HEK293 (cell line): ENCODE results near the gene ANO2.

Experiments used
- CTCF ChIA-PET: fragments of 350-600 bp; formaldehyde crosslinking; extraction: SDS; loops from one replicate; lab custom pipeline; 2021; ENCODE audit warnings: antibody characterized with exemption; lab: Yijun Ruan, JAX
- POLR2A ChIA-PET: fragments of 300-600 bp; formaldehyde crosslinking; extraction: SDS; loops from one replicate; lab custom pipeline; 2020; ENCODE audit warnings: antibody characterized with exemption, inconsistent platforms; lab: Yijun Ruan, JAX
- H3K27ac ChIP-seq: fragments of 200-500 bp; sonication (Bioruptor generic); 2 replicates; pipeline ENCODE4 v1.5.1; 2014; ENCODE audit warnings: low read depth, low read length, control low read depth, inconsistent platforms; ENCODE audit errors: extremely low read depth
- H3K36me3 ChIP-seq, 2 experiments: fragments of 200-500 bp in 1 of 2; sonication (Bioruptor generic) in 1 of 2; 1 replicate in 1 of 2; 2 replicates in 1 of 2; pipeline ENCODE4 v1.5.1; 2014 to 2017; ENCODE audit warnings: inconsistent platforms in 2 of 2, low read length in 2 of 2; ENCODE audit not compliant: control insufficient read depth in 2 of 2, insufficient read depth in 1 of 2
- H3K4me1 ChIP-seq: fragments of 200-500 bp; sonication (Bioruptor generic); 2 replicates; pipeline ENCODE4 v1.5.1; 2014; ENCODE audit warnings: mild to moderate bottlenecking, low read length, inconsistent platforms; ENCODE audit not compliant: control insufficient read depth, insufficient read depth
- H3K4me3 ChIP-seq: 2 replicates; pipeline ENCODE4 v1.5.1; 2011; ENCODE audit warnings: low read depth, mild to moderate bottlenecking, control low read depth, low read length, moderate library complexity
- H3K9me3 ChIP-seq: fragments of 200-500 bp; sonication (Bioruptor generic); 2 replicates; pipeline ENCODE4 v1.5.1; 2014; ENCODE audit warnings: low read depth, low read length, inconsistent platforms; ENCODE audit not compliant: control insufficient read depth, insufficient read depth
- GFI1B ChIP-seq: fragments of 450-650 bp; formaldehyde crosslinking; IDR thresholded peaks from 2 replicates; pipeline ENCODE4 v1.5.1; 2016; ENCODE audit warnings: missing biosample characterization, missing genetic modification characterization
- HOXC10 ChIP-seq: sonication (generic); formaldehyde crosslinking; IDR thresholded peaks from 2 replicates; pipeline ENCODE4 v1.8.1; 2023; ENCODE audit warnings: mild to moderate bottlenecking, missing genetic modification reagents
- OSR2 ChIP-seq: fragments of 450-650 bp; formaldehyde crosslinking; IDR thresholded peaks from 2 replicates; pipeline ENCODE4 v1.5.1; 2016; ENCODE audit warnings: missing biosample characterization, missing genetic modification characterization
- REPIN1 ChIP-seq: fragments of 450-650 bp; formaldehyde crosslinking; IDR thresholded peaks from 2 replicates; pipeline ENCODE4 v1.5.1; 2017; ENCODE audit warnings: missing biosample characterization, missing genetic modification characterization, low read depth
- ZBTB10 ChIP-seq: fragments of 450-650 bp; formaldehyde crosslinking; IDR thresholded peaks from 2 replicates; pipeline ENCODE4 v1.5.1; 2016; ENCODE audit warnings: missing biosample characterization, missing genetic modification characterization
- ZBTB17 ChIP-seq: fragments of 450-650 bp; formaldehyde crosslinking; IDR thresholded peaks from 2 replicates; pipeline ENCODE4 v1.5.1; 2016; ENCODE audit warnings: missing biosample characterization, missing genetic modification characterization
- ZNF112 ChIP-seq: fragments of 450-650 bp; formaldehyde crosslinking; IDR thresholded peaks from 2 replicates; pipeline ENCODE4 v1.5.0; 2017; ENCODE audit warnings: missing biosample characterization, missing genetic modification characterization
- ZNF155 ChIP-seq: fragments of 450-650 bp; formaldehyde crosslinking; IDR thresholded peaks from 2 replicates; pipeline ENCODE4 v1.5.1; 2016; ENCODE audit warnings: missing biosample characterization, missing genetic modification characterization
- ZNF174 ChIP-seq: fragments of 450-650 bp; formaldehyde crosslinking; IDR thresholded peaks from 2 replicates; pipeline ENCODE4 v1.5.0; 2017; ENCODE audit warnings: missing biosample characterization, mild to moderate bottlenecking, missing genetic modification characterization
- ZNF184 ChIP-seq: fragments of 450-650 bp; IDR thresholded peaks from 2 replicates; pipeline ENCODE4 v1.5.1; 2018; ENCODE audit warnings: missing biosample characterization, mild to moderate bottlenecking, missing genetic modification characterization
- ZNF2 ChIP-seq: fragments of 450-650 bp; formaldehyde crosslinking; IDR thresholded peaks from 2 replicates; pipeline ENCODE4 v1.5.1; 2016; ENCODE audit warnings: missing biosample characterization, missing genetic modification characterization
- ZNF391 ChIP-seq: fragments of 450-650 bp; formaldehyde crosslinking; IDR thresholded peaks from 2 replicates; pipeline ENCODE4 v1.5.1; 2016; ENCODE audit warnings: low read depth, missing biosample characterization, missing genetic modification characterization, borderline replicate concordance
- ZNF449 ChIP-seq: fragments of 450-650 bp; formaldehyde crosslinking; IDR thresholded peaks from 2 replicates; pipeline ENCODE4 v1.5.1; 2017; ENCODE audit warnings: missing biosample characterization, mild to moderate bottlenecking, missing genetic modification characterization, moderate library complexity
- ZNF473 ChIP-seq: fragments of 450-650 bp; formaldehyde crosslinking; IDR thresholded peaks from 2 replicates; pipeline ENCODE4 v1.5.1; 2017; ENCODE audit warnings: missing biosample characterization, missing genetic modification characterization
- ZNF549 ChIP-seq: fragments of 450-650 bp; IDR thresholded peaks from 2 replicates; pipeline ENCODE4 v1.5.1; 2018; ENCODE audit warnings: missing biosample characterization, missing genetic modification characterization, mild to moderate bottlenecking, inconsistent platforms, moderate library complexity
- ZNF596 ChIP-seq: fragments of 450-650 bp; IDR thresholded peaks from 2 replicates; pipeline ENCODE4 v1.5.0; 2018; ENCODE audit warnings: missing biosample characterization, mild to moderate bottlenecking, missing genetic modification characterization, moderate library complexity
- ZNF776 ChIP-seq: fragments of 450-650 bp; formaldehyde crosslinking; IDR thresholded peaks from 2 replicates; pipeline ENCODE4 v1.5.0; 2017; ENCODE audit warnings: missing biosample characterization, missing genetic modification characterization, borderline replicate concordance
- ZSCAN16 ChIP-seq: fragments of 450-650 bp; formaldehyde crosslinking; IDR thresholded peaks from 2 replicates; pipeline ENCODE4 v1.5.1; 2016; ENCODE audit warnings: missing biosample characterization, missing genetic modification characterization
- ZXDB ChIP-seq: fragments of 450-650 bp; formaldehyde crosslinking; IDR thresholded peaks from 2 replicates; pipeline ENCODE4 v1.5.1; 2016; ENCODE audit warnings: missing biosample characterization, missing genetic modification characterization
- TF ChIP-seq, protein P1 (sequence below): fragments of 450-650 bp; formaldehyde crosslinking; IDR thresholded peaks from 2 replicates; pipeline ENCODE4 v1.5.1; 2016; ENCODE audit warnings: missing biosample characterization, missing genetic modification characterization
- TF ChIP-seq, protein P2 (sequence below): fragments of 450-650 bp; formaldehyde crosslinking; IDR thresholded peaks from 2 replicates; pipeline ENCODE4 v1.5.1; 2016; ENCODE audit warnings: missing biosample characterization, missing genetic modification characterization

ANO2 gene

DNA sequence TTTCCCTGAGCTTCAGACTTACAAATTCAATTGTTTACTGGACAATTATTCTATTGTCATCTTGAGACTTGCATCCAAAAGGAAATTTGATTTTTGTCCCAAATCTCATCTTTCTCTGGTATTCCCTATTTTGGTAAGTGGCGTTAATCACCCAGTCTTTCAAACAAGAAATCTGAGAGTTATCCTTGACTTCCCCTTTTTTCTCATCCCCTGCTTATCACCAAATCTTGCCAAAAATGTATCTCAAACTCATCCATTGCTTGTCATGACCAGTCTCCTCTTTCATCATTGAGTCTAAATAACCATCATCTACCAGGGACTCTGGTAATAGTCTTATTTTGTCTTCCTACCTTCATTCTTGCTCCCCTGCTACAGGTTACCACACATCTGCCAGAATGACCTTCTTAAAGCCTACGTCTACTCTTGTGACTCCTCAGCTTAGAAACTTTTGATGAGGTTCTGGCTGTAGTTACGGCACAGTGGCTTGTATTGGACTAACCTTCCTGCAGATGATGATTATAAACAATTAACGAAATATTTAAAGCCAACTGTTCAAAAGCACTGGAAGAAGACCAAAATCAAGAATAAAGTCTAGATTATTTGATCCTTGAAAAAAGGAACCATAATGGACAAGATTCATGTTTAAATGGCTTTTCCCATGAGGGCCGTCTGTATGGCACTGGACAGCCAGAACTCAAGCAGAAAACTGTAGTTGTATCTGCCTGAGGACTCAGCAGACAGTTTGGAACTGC is 9.0 kb upstream of the ANO2 start:
- TF ChIP-seq ZNF776 (tag by site-specific recombination): no peak
- TF ChIP-seq ZNF596 (tag by site-specific recombination): no peak
- no peak for TF ChIP-seq ZSCAN16 (tag by site-specific recombination)
- TF ChIP-seq, protein P1, sequence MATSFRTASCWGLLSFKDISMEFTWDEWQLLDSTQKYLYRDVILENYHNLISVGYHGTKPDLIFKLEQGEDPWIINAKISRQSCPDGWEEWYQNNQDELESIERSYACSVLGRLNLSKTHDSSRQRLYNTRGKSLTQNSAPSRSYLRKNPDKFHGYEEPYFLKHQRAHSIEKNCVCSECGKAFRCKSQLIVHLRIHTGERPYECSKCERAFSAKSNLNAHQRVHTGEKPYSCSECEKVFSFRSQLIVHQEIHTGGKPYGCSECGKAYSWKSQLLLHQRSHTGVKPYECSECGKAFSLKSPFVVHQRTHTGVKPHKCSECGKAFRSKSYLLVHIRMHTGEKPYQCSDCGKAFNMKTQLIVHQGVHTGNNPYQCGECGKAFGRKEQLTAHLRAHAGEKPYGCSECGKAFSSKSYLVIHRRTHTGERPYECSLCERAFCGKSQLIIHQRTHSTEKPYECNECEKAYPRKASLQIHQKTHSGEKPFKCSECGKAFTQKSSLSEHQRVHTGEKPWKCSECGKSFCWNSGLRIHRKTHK: no peak
- no peak for TF ChIP-seq ZNF184
- TF ChIP-seq ZNF112 (tag by site-specific recombination): no peak
- no peak for TF ChIP-seq ZNF473
- TF ChIP-seq, protein P2, sequence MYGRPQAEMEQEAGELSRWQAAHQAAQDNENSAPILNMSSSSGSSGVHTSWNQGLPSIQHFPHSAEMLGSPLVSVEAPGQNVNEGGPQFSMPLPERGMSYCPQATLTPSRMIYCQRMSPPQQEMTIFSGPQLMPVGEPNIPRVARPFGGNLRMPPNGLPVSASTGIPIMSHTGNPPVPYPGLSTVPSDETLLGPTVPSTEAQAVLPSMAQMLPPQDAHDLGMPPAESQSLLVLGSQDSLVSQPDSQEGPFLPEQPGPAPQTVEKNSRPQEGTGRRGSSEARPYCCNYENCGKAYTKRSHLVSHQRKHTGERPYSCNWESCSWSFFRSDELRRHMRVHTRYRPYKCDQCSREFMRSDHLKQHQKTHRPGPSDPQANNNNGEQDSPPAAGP (tag by site-specific recombination): no peak
- POLR2A ChIA-PET: no interaction called here
- Histone ChIP-seq H3K27ac (no peak overlapping the region), H3K9me3 (no peaks in the 10 kb centered on the region), H3K36me3 (no peaks in the 10 kb centered on the region), H3K4me1 (no peaks in the 10 kb centered on the region), H3K4me3 (no peak overlapping the region)
- CTCF ChIA-PET: interaction anchor here (0.6 to 1.8 kb wide), 3 partner anchors 10 to 40 kb away, joined by 3 to 4 read pairs (median 4); no protein-coding TSS in a partner anchor

DNA sequence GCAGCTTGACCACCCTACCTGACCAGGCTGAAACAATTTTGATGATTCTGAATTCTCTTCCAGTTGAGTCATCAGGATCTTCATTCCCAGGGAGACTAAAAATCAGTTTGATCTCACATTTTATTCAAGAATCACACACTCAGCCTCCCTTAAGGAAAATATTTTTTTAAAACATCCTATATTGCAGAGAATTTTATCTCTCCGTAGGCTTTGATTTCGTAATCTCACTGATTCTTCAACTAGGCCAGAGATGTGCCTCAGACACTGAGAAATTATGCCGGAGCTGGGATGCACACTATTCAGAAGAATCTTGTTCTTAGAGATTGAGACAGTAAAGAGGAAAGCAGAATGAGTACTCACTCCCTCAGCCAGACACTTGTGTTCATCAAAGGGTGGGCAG is 7.0 kb upstream of the ANO2 start:
- Histone ChIP-seq H3K27ac (no peak overlapping the region), H3K36me3 (no peaks in the 10 kb centered on the region)
- TF ChIP-seq ZBTB17 (tag by site-specific recombination) (no peak), ZXDB (tag by site-specific recombination) (no peak), ZNF174 (no peak), ZNF391 (no peak), ZNF449 (tag by site-specific recombination) (no peak), ZNF549 (tag by site-specific recombination) (no peak), ZBTB10 (no peak), ZNF155 (tag by site-specific recombination) (no peak), REPIN1 (tag by site-specific recombination) (no peak), HOXC10 (no peak), GFI1B (tag by site-specific recombination) (no peak), OSR2 (tag by site-specific recombination) (no peak), ZNF2 (no peak)
- TF ChIP-seq, all 188 proteins: peak for 0
- Histone ChIP-seq H3K9me3 (no peaks in the 10 kb centered on the region), H3K4me3 (no peak overlapping the region), H3K4me1 (no peaks in the 10 kb centered on the region)
- POLR2A ChIA-PET: no interaction called here
- CTCF ChIA-PET: interaction anchor here (0.7 to 2.4 kb wide), 5 partner anchors 12 to 776 kb away, joined by 3 to 6 read pairs (median 4); no protein-coding TSS in a partner anchor
